HCEC 1CT (cell line): ENCODE data around the gene ZNF516.
"Not testable (repeated sequence)": the region's sequence is repeated elsewhere in the genome, so short reads cannot be mapped to it uniquely, and the experiment has no call there.

Experiments
- DNase-seq: peaks from one replicate; pipeline ENCODE4 v3.0.0-alpha.2; 2017

ZNF516 gene

GRCh38 chr18:76490670-76491472, 4.2 kb downstream of the ZNF516 start:
- DNase-seq = no peak

- DNase-seq = no peak
Measured at GRCh38 chr18:76490033-76490432, 5.0 kb downstream of the ZNF516 start.

DNA sequence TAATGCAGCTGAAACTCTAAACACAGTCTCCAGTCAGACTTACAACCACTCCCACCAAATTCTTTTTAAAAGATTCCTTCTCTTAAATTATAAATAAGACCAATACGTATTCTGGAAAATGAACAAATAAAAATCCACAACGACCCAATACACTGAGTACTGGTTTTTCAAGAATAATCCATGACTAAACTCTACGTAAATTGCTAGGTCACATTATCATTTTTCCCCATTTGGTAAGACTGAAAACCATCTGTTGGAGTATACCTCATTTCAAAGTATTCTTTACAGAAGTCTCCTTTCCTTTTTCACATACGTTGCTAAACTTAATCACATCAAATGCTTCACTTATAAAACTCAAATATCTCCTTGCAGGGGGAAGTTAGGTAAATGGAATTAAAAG, 6.0 kb downstream of the ZNF516 start:
- DNase-seq = no peak

- no peak for DNase-seq
Measured at GRCh38 chr18:76488190-76488589, 6.9 kb downstream of the ZNF516 start.

GRCh38 chr18:76487782-76488181, 7.3 kb downstream of the ZNF516 start:
- no peak for DNase-seq

DNA sequence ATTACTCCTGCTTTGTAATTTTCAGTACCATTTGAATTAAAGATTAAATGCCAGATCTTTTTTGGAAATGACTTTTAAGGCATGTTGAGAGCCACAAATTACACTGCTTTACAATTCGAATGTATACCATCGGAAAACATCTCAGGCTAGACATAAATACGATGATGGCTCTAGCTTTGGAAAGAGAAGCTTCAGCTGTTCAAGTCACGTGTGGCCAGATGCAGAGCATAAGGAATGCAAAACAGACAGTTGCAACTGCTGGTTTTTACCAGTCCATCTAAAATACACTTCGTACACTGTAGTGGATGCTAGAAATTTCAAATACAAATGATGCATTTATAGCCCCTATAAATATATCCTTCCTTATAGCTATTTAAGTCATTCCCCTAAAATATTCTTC, 8.0 kb downstream of the ZNF516 start:
- DNase-seq = no peak

GRCh38 chr18:76486574-76486973, 8.5 kb downstream of the ZNF516 start:
- no peak for DNase-seq

DNA sequence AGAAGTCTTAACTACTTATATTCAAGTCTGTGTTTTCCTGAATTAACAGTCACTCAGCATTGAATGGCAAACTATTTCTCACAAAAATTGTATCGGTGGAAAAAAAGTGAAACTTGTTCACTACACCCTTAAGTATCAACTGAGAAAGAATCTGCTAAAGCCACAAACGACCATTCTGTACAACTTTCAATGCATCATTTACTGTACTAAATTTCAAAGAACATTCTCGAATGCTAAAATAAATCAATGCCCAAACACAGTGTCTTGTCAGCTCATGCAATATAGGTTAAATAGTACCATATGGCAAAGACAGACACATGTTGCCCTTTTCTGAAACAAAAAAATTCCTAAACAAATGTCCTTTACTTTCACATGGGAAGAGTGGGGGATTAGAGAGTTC, 9.0 kb downstream of the ZNF516 start:
- DNase-seq = no peak

DNA sequence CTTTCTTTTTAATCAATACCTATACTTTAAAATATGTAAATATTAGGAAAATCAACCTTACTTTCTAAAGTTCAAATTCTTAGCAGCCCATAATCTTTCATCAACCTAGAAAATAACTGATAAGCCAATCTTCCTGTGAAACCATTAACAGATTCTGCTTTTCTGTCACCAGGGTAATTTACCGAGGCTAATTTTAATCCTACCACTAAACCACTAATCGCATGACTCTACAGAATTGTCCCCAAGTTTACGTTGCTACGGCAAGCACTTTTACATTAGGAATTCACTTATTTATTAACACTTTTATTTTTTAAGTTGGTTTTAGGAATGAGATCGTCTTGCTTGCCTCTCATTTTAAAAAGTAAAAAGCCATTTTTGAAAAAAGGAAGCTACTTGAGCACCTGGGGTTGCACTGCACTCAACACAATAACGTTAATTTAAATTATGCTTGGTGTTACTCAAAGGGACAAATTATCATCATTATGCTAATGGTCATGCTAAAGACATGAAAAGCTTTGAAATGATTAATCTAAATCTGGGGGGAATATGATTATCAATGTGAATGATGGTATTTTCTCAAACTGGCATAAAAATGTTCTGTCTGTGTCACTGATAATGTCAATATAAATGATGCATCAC, 10.2 kb downstream of the ZNF516 start:
- no peak for DNase-seq

DNA sequence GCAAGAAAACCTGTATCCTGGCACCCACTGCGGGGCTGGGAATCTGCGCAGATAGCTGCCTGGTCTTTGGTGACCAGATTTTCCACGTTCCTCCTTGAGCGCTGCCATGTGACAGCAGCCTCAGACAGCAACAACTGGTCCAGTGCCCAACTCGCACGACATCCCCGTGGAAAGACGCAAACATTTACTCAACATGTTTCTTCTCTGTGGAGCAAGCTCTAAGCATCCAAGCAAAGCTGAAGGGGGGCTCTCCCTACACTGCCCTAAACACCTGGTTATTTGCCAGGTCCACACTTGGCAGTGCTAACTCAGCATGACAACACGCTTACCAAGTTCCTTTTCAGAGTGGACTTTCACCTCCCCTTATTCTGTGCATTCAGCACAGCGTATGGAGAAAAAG, 11.3 kb downstream of the ZNF516 start:
- DNase-seq = no peak

DNA sequence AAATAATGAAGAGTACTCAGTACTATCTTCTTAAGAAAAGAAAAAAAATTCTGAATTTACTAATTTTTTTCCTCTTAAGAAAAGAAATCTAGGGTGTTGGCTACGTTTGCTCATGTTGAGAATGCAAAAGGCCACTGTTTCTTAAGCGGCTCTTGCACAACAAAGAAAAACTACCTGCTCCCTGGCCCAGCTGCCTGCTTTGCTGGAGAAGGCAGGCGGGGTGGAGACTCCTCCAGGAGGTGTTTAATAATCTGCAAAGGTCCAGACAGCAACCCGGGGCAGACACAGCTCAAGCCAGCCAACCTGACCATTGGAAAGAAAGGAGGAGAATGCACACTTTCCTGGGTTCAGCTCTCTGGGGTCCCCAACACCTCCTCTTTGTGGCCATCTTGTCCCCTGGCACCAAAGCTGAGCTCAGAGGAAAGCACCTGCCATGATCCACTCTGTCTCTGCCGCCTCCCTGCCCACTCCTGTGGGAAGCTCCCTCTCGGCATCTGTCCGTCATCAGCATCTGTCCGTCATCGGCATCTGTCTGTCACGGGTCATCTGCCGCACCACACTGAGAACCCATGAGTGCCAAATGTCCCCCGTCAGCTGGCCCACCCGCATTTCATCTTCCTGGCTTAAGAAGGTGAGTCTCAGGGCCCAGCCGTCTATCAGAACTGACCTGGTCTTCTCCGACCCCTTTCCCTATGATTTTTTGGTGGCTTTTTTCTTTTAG, 11.9 kb downstream of the ZNF516 start:
- no peak for DNase-seq

DNA sequence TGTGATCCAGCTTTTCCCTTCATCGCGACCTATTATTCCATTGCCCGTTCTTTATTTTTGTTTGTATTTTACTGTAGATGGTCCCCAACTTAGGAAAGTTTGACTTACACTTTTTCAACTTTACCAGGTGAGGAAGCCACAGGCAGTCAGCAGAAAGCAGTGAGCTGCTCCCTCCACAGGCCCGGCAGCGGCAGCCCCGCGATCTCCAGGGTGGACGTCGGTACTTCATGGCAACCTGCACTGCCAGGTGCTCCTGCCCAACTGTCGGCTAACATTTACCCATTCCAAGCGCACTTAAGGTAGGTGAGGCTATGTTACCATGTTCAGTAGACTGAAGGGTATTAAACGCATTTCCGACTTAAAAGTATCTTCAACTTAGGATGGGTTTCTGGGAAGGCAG, 12.8 kb downstream of the ZNF516 start:
- DNase-seq = no peak

- DNase-seq = no peak
Measured at GRCh38 chr18:76480913-76481312, 14.1 kb downstream of the ZNF516 start.

- DNase-seq = no peak
Measured at GRCh38 chr18:76479351-76480238, 15.4 kb downstream of the ZNF516 start.

- DNase-seq = peak; percentile 94
Measured at GRCh38 chr18:76476665-76477561, 18.1 kb downstream of the ZNF516 start.

DNA sequence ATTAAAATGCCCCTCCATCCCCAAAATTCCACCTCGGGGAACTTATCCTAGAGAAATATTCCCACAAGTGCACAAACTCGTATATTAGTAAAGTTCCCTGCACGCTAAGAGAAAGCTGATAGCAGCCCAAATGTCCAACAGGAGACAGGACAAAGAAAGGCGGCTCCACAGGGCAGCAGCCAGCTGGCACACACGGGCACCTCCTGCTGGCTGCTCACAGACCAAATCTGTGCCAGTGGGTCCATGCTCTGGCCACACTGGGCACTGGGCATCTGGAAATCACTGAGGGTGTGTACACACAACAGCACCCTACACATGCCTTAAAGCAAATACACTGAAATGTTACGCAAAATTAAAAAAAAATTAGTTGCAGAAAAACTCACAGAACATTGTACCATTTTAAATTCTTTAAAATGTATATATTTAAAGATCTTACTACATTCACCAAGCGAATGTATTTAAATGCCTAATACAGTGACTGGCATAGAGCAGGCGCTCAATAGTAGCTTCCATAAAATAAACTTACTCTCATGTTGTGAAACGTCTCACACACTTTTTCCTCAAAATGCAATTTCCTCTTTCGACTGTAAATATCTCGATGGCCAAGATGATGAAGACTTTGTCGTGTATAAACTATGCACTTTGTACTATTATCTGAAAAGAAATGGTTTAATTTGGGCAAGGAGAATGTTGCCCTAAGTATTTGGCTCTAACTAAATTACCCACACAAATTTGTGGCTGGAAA, 19.4 kb downstream of the ZNF516 start:
- no peak for DNase-seq

DNA sequence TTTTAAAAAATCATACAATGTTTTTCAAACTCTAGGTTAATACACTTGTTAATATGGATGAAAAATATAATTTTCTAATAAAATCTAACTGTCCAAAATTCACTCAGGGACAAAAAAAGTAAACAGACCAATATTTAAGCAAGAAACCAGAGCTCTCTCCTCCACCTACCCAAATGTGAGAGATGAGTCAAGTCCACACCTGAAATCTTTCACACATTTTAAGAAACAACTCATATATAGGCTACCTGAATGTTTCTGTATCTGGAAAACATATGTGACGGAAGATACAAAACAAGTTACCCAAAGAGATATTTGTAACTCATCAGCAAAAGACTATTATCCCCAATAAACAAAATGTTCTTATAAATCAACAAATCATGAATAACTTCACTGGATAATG, 20.2 kb downstream of the ZNF516 start:
- no peak for DNase-seq

- DNase-seq = not testable (repeated sequence)
Measured at GRCh38 chr18:76473521-76473920, 21.5 kb downstream of the ZNF516 start.

- DNase-seq = no peak
Measured at GRCh38 chr18:76472829-76473228, 22.2 kb downstream of the ZNF516 start.

DNA sequence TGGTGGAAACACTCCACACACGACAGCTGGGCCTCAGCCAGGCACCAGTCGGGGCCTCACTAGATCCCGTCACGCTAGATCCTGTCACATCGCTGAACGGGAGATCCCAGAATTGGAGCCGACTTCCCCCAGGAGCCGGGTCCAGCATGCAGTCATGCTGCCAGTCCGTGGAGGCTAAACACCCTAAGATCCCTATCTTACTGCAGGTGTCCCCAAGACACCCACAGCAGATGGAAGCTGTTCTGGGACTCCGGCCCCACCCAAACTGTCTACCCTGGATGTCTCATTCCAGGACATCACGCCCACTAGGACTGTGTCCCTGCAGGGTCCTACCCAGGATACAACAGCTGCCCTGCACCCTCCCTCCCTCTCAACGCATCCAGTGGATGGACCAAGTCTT, 23.4 kb downstream of the ZNF516 start:
- no peak for DNase-seq
